HUES6 (cell line): ENCODE data around the gene SEMA3D.

Experiments
- H3K27ac ChIP-seq: 2 replicates; pipeline ENCODE4 v1.7.0; 2013; ENCODE audit warnings: low read depth, mild to moderate bottlenecking, low read length, inconsistent platforms
- H3K27me3 ChIP-seq: 2 replicates; pipeline ENCODE4 v1.6.1; 2013; ENCODE audit warnings: low read length; ENCODE audit not compliant: control insufficient read depth, insufficient read depth
- H3K36me3 ChIP-seq: 2 replicates; pipeline ENCODE4 v1.6.1; 2013; ENCODE audit warnings: low read length; ENCODE audit not compliant: control insufficient read depth, insufficient read depth
- H3K4me1 ChIP-seq: 2 replicates; pipeline ENCODE4 v1.6.1; 2013; ENCODE audit warnings: low read length; ENCODE audit not compliant: control insufficient read depth, insufficient read depth
- H3K4me3 ChIP-seq: 2 replicates; pipeline ENCODE4 v1.5.1; 2013; ENCODE audit warnings: low read depth, low read length
- H3K9ac ChIP-seq: one replicate; pipeline ENCODE4 v1.6.1; 2013; ENCODE audit warnings: mild to moderate bottlenecking, low read length
- H3K9me3 ChIP-seq: 2 replicates; pipeline ENCODE4 v1.6.1; 2013; ENCODE audit warnings: low read depth, low read length; ENCODE audit not compliant: control insufficient read depth, insufficient read depth

Gene SEMA3D

DNA sequence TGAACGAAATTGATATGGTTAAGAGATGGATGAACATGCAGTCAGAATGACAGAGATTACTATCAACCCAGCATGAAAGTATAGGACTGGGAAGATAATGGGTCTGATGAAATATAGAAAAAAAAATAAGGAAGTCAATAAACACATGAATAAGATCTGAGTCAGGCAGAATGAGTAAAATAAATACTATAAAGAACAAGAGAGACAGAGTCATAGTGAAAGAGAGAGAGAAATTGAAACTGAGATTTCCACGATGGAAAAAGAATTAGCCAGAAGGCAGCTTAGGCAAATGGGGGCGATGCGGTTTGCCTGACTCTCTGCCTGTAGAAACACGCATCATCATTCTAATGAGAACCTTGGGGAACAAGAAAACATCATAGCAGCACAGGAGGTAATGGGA is 26.6 kb downstream of the SEMA3D start:
- Histone ChIP-seq H3K27me3 (no peaks in the 10 kb centered on the region), H3K4me3 (no peak overlapping the region), H3K27ac (no peak overlapping the region), H3K9ac (no peak overlapping the region), H3K4me1 (no peaks in the 10 kb centered on the region), H3K9me3 (peaks cover 11% of the 10 kb centered on the region), H3K36me3 (no peaks in the 10 kb centered on the region)

GRCh38 chr7:85159003-85159402 is 27.9 kb downstream of the SEMA3D start:
- H3K9ac ChIP-seq: no peak overlapping the region
- no peaks in the 10 kb centered on the region for H3K36me3 ChIP-seq
- no peak overlapping the region for H3K27ac ChIP-seq
- peaks cover 11% of the 10 kb centered on the region for H3K9me3 ChIP-seq
- H3K4me1 ChIP-seq: no peaks in the 10 kb centered on the region
- H3K27me3 ChIP-seq: no peaks in the 10 kb centered on the region
- no peak overlapping the region for H3K4me3 ChIP-seq

DNA sequence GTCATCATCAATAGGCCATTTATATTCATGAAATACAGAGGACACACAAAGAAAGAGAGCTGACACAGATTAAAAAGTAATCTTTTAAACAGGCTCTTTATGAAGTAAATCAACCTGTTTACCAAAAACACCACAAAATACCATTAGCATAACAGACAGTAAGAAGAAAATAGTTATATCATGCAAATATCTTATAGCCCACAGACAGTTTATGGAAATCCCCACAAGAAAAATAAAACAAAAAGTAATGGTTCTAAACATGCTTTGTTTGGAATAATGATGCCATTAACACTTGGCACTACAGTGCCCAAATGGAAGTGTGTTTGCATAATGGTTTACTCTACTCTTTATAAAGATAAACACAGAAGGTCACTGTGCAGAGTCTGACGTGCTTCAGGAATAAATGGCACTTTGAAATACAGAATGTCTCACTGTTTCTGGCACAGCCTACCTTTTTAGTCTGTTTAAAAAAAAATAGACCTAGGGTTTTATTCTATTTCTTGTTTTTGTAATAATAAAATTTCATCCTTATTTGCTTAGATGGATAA is 30.1 kb downstream of the SEMA3D start:
- Histone ChIP-seq H3K27ac (no peak overlapping the region), H3K4me3 (no peak overlapping the region), H3K9me3 (peaks cover 11% of the 10 kb centered on the region), H3K9ac (no peak overlapping the region), H3K4me1 (no peaks in the 10 kb centered on the region), H3K36me3 (no peaks in the 10 kb centered on the region), H3K27me3 (no peaks in the 10 kb centered on the region)

- no peak overlapping the region for H3K27ac ChIP-seq
- H3K4me3 ChIP-seq: no peak overlapping the region
- no peaks in the 10 kb centered on the region for H3K4me1 ChIP-seq
- H3K27me3 ChIP-seq: no peaks in the 10 kb centered on the region
- H3K36me3 ChIP-seq: no peaks in the 10 kb centered on the region
- no peak overlapping the region for H3K9ac ChIP-seq
- peaks cover 8% of the 10 kb centered on the region for H3K9me3 ChIP-seq
Observed at GRCh38 chr7:85154282-85154937, 32.4 kb downstream of the SEMA3D start.

GRCh38 chr7:85153715-85154114 is 33.1 kb downstream of the SEMA3D start:
- Histone ChIP-seq H3K4me3 (no peak overlapping the region), H3K4me1 (no peaks in the 10 kb centered on the region), H3K27ac (no peak overlapping the region), H3K27me3 (no peaks in the 10 kb centered on the region), H3K9me3 (peaks cover 6% of the 10 kb centered on the region), H3K36me3 (no peaks in the 10 kb centered on the region), H3K9ac (no peak overlapping the region)

DNA sequence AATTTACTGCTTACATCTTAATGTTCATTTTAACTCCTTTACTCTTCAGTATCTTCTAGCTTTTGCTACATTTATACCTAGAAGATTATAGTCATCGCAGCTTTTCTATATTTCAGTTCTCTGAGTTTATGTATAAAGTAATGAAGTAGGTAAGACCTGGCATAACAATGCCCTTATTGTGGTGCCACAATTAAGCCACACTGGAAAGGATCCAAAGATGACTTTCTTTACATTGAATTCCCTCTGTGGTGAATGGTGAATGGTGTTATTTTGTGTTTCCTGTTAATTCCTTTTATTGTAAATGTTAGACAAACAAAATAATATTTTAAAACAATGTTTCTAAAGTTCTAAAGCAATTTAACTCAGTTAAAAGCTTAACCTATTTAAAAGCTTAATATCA is 36.2 kb downstream of the SEMA3D start:
- Histone ChIP-seq H3K27ac (no peak overlapping the region), H3K9ac (no peak overlapping the region), H3K4me3 (no peak overlapping the region), H3K27me3 (no peaks in the 10 kb centered on the region), H3K9me3 (no peaks in the 10 kb centered on the region), H3K36me3 (no peaks in the 10 kb centered on the region), H3K4me1 (no peaks in the 10 kb centered on the region)

- H3K4me3 ChIP-seq: no peak overlapping the region
- no peaks in the 10 kb centered on the region for H3K27me3 ChIP-seq
- no peaks in the 10 kb centered on the region for H3K36me3 ChIP-seq
- H3K4me1 ChIP-seq: no peaks in the 10 kb centered on the region
- no peak overlapping the region for H3K9ac ChIP-seq
- H3K9me3 ChIP-seq: no peaks in the 10 kb centered on the region
- H3K27ac ChIP-seq: no peak overlapping the region
Observed at GRCh38 chr7:85144771-85145170, 42.1 kb downstream of the SEMA3D start.

- H3K4me3 ChIP-seq: no peak overlapping the region
- H3K27me3 ChIP-seq: no peaks in the 10 kb centered on the region
- no peaks in the 10 kb centered on the region for H3K36me3 ChIP-seq
- H3K9ac ChIP-seq: no peak overlapping the region
- no peaks in the 10 kb centered on the region for H3K9me3 ChIP-seq
- H3K4me1 ChIP-seq: no peaks in the 10 kb centered on the region
- H3K27ac ChIP-seq: no peak overlapping the region
Observed at GRCh38 chr7:85135977-85136376, 50.9 kb downstream of the SEMA3D start.

DNA sequence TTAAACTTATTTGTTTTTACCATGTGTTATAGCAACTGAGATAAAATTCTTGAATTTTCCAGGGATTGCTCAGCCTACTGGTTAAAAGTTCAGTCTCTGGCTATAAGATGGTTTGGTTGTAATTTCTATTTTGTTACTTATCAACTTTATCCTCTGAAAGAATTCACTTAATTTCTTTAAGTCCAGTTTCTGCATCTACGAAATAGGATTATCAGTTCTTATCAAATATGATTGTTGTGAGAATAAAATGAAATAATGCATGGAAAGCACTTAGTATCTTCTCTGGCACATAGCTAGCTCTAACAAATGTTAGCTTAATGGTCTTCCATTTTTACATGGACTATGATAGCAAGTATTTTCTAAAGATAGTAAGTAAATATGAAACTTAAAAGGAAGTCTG is 53.3 kb downstream of the SEMA3D start:
- Histone ChIP-seq H3K9ac (no peak overlapping the region), H3K4me1 (no peaks in the 10 kb centered on the region), H3K27me3 (no peaks in the 10 kb centered on the region), H3K4me3 (no peak overlapping the region), H3K27ac (no peak overlapping the region), H3K9me3 (no peaks in the 10 kb centered on the region), H3K36me3 (no peaks in the 10 kb centered on the region)

DNA sequence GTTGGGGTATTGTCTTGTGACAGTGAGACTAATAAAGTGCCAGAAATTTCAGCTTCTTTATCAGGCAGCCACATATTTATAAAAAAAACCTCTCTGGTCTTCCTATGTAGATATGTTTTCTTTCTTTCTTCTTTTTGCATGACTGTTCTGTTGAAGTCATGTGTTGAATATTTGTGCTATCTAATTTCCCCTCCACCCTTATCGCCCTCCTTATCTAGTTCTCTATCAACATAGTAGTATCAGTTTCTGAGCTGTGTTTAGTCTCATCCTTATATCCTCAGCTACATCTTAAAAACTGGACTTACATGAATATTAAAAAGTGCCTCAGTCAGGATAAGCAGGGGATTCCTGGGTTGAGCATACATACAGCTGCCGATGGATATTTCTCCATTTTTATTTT is 53.9 kb downstream of the SEMA3D start:
- H3K4me1 ChIP-seq: no peaks in the 10 kb centered on the region
- H3K9ac ChIP-seq: no peak overlapping the region
- no peaks in the 10 kb centered on the region for H3K9me3 ChIP-seq
- no peaks in the 10 kb centered on the region for H3K27me3 ChIP-seq
- H3K4me3 ChIP-seq: no peak overlapping the region
- no peaks in the 10 kb centered on the region for H3K36me3 ChIP-seq
- H3K27ac ChIP-seq: no peak overlapping the region

GRCh38 chr7:85130702-85131101 is 56.2 kb downstream of the SEMA3D start:
- Histone ChIP-seq H3K4me3 (no peak overlapping the region), H3K4me1 (no peaks in the 10 kb centered on the region), H3K27me3 (no peaks in the 10 kb centered on the region), H3K27ac (no peak overlapping the region), H3K36me3 (no peaks in the 10 kb centered on the region), H3K9me3 (no peaks in the 10 kb centered on the region), H3K9ac (no peak overlapping the region)
